Loucy (cell line): ENCODE results near the gene GUCD1.

Source experiments
- H2AFZ ChIP-seq: fragments of 200-600 bp; sonication (generic); 2 replicates; pipeline ENCODE4 v1.6.0; 2016; ENCODE audit warnings: antibody characterized with exemption, mild to moderate bottlenecking, low read length, moderate library complexity
- H3F3A ChIP-seq: fragments of 200-600 bp; 2 replicates; pipeline ENCODE4 v1.6.0; 2016; ENCODE audit warnings: antibody characterized with exemption, low read depth, mild to moderate bottlenecking
- H3K27me3 ChIP-seq: fragments of 200-600 bp; sonication (generic); 2 replicates; pipeline ENCODE4 v1.6.1; 2014; ENCODE audit warnings: low read length, mild to moderate bottlenecking; ENCODE audit not compliant: insufficient read depth, poor library complexity, severe bottlenecking
- H3K36me3 ChIP-seq: fragments of 200-600 bp; sonication (generic); 2 replicates; pipeline ENCODE4 v1.6.1; 2016; ENCODE audit warnings: low read length; ENCODE audit not compliant: insufficient read depth
- H3K4me1 ChIP-seq: fragments of 200-600 bp; sonication (generic); 2 replicates; pipeline ENCODE4 v1.5.1; 2014; ENCODE audit warnings: low read length, mild to moderate bottlenecking; ENCODE audit not compliant: insufficient read depth, poor library complexity, severe bottlenecking
- H3K4me2 ChIP-seq: fragments of 200-600 bp; sonication (generic); 2 replicates; pipeline ENCODE4 v1.6.0; 2014; ENCODE audit warnings: antibody characterized with exemption, low read length, low read depth, mild to moderate bottlenecking; ENCODE audit not compliant: poor library complexity, severe bottlenecking
- H3K4me3 ChIP-seq: fragments of 200-600 bp; sonication (generic); 2 replicates; pipeline ENCODE4 v1.5.1; 2014; ENCODE audit warnings: low read length, mild to moderate bottlenecking, mixed read lengths; ENCODE audit not compliant: poor library complexity, severe bottlenecking
- H3K79me2 ChIP-seq: fragments of 200-600 bp; sonication (generic); 2 replicates; pipeline ENCODE4 v1.6.1; 2014; ENCODE audit warnings: low read length; ENCODE audit not compliant: insufficient read depth
- H3K9ac ChIP-seq: fragments of 200-600 bp; sonication (generic); 2 replicates; pipeline ENCODE4 v1.6.0; 2014; ENCODE audit warnings: mild to moderate bottlenecking, low read depth, low read length, moderate library complexity; ENCODE audit not compliant: poor library complexity, severe bottlenecking
- H3K9me2 ChIP-seq: fragments of 200-600 bp; sonication (generic); replicated peaks from 2 replicates; pipeline ENCODE4 v1.6.1; 2016; ENCODE audit warnings: low read depth, low read length, mixed read lengths
- H3K9me3 ChIP-seq: fragments of 200-600 bp; sonication (generic); 2 replicates; pipeline ENCODE4 v1.6.1; 2014; ENCODE audit warnings: mild to moderate bottlenecking, antibody characterized with exemption, low read length, low read depth; ENCODE audit not compliant: insufficient read depth
- H4K20me1 ChIP-seq: fragments of 200-600 bp; sonication (generic); 2 replicates; pipeline ENCODE4 v1.6.0; 2014; ENCODE audit warnings: antibody characterized with exemption, low read length, mild to moderate bottlenecking; ENCODE audit not compliant: insufficient read depth, poor library complexity, severe bottlenecking
- CTCF ChIP-seq: fragments of 200-600 bp; sonication (generic); conservative IDR thresholded peaks from 2 replicates; pipeline ENCODE4 v1.5.1; 2014; ENCODE audit warnings: mild to moderate bottlenecking, antibody characterized with exemption, low read length
- EZH2phosphoT487 ChIP-seq: fragments of 200-600 bp; IDR thresholded peaks from 2 replicates; pipeline ENCODE4 v1.6.1; 2018; ENCODE audit warnings: antibody characterized with exemption, mild to moderate bottlenecking, moderate library complexity, borderline replicate concordance

Gene GUCD1

GRCh38 chr22:24583221-24584165 is 28.6 kb upstream of the GUCD1 start:
- Histone ChIP-seq H3F3A (no peaks in the 10 kb centered on the region), H3K4me2 (no peak overlapping the region), H3K4me1 (no peaks in the 10 kb centered on the region), H3K36me3 (no peaks in the 10 kb centered on the region), H4K20me1 (no peaks in the 10 kb centered on the region), H3K27me3 (no peaks in the 10 kb centered on the region), H3K9me2 (no peaks in the 10 kb centered on the region), H3K4me3 (no peak overlapping the region), H3K9ac (no peak overlapping the region), H2AFZ (no peak overlapping the region), H3K79me2 (no peaks in the 10 kb centered on the region), H3K9me3 (no peaks in the 10 kb centered on the region)
- TF ChIP-seq EZH2phosphoT487 (no peak), CTCF (no peak)

- H3K9me3 ChIP-seq = no peaks in the 10 kb centered on the region
- H3K4me1 ChIP-seq = no peaks in the 10 kb centered on the region
Observed at GRCh38 chr22:24582056-24582814, 27.3 kb upstream of the GUCD1 start.

GRCh38 chr22:24580276-24580675 is 25.3 kb upstream of the GUCD1 start:
- Histone ChIP-seq H2AFZ (no peak overlapping the region), H3K9me3 (no peaks in the 10 kb centered on the region), H3K79me2 (no peaks in the 10 kb centered on the region), H3K27me3 (no peaks in the 10 kb centered on the region), H3K9me2 (no peaks in the 10 kb centered on the region), H4K20me1 (no peaks in the 10 kb centered on the region), H3K4me2 (no peak overlapping the region), H3K4me1 (no peaks in the 10 kb centered on the region), H3K4me3 (no peak overlapping the region), H3K9ac (no peak overlapping the region), H3K36me3 (peaks cover 9% of the 10 kb centered on the region; the same call in 1 of the 2 replicates), H3F3A (no peaks in the 10 kb centered on the region)
- TF ChIP-seq CTCF (no peak), EZH2phosphoT487 (no peak)

More at GRCh38 chr22:24582056-24582814, 27.3 kb upstream of the GUCD1 start:
- Histone ChIP-seq H4K20me1 (no peaks in the 10 kb centered on the region), H3K27me3 (no peaks in the 10 kb centered on the region), H3K79me2 (no peaks in the 10 kb centered on the region), H2AFZ (no peak overlapping the region), H3K9me2 (no peaks in the 10 kb centered on the region), H3K4me3 (no peak overlapping the region), H3K36me3 (no peaks in the 10 kb centered on the region; the same call in 1 of the 2 replicates), H3F3A (no peaks in the 10 kb centered on the region), H3K4me2 (no peak overlapping the region), H3K9ac (no peak overlapping the region)
- TF ChIP-seq EZH2phosphoT487 = no peak
- no peak for TF ChIP-seq CTCF
